ENCODE data around the gene RAB11FIP5.

DNA sequence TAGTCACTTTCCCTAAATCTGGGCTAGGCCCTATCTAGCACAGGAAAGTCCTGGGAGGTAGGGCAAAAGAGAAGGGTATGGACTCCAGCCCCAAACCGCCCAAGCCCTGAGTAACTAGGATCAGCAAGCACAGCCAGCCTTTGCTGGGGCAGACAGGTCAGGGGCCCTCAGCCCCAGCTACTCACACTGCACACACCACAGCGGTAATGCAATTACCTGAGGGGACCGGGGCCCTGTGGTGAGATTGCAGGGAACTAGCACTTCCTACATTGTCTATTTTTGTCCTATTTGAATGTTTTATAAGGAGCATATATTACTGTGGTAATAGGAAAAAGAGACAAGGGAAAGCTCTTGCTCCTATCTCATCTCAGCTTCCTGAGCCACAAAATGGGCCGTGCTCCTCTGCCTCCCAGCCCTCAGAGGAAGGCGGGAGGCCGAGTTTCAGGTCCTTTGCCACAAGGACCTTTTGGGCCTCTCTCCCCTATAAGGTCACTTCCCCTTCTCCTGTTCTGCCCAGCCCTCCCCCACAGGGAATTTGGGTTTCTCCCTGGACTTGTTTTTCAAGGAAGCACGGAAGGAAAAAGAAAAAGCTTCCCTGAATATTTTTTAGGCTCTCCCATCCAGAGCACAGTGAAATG lies 20.5 kb downstream of the RAB11FIP5 start:
- TF ChIP-seq, protein P1, sequence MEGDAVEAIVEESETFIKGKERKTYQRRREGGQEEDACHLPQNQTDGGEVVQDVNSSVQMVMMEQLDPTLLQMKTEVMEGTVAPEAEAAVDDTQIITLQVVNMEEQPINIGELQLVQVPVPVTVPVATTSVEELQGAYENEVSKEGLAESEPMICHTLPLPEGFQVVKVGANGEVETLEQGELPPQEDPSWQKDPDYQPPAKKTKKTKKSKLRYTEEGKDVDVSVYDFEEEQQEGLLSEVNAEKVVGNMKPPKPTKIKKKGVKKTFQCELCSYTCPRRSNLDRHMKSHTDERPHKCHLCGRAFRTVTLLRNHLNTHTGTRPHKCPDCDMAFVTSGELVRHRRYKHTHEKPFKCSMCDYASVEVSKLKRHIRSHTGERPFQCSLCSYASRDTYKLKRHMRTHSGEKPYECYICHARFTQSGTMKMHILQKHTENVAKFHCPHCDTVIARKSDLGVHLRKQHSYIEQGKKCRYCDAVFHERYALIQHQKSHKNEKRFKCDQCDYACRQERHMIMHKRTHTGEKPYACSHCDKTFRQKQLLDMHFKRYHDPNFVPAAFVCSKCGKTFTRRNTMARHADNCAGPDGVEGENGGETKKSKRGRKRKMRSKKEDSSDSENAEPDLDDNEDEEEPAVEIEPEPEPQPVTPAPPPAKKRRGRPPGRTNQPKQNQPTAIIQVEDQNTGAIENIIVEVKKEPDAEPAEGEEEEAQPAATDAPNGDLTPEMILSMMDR (conservative IDR thresholded peaks at IDR 0.05; ENCODE audit: low read depth, low read length), result no peak
- TF ChIP-seq EZH2 (IDR thresholded peaks at IDR 0.05; ENCODE audit: low read length, unreplicated experiment), result no peak

Measured in PC-3 (cell line).